Subcutaneous abdominal adipose tissue (tissue), 5 donors: Measurements from ENCODE around the gene MYL6B.
"Not testable (repeated sequence)": the region's sequence is repeated elsewhere in the genome, so short reads cannot be mapped to it uniquely, and the experiment has no call there.

Source experiments
- H3K27ac ChIP-seq: one replicate; pipeline ENCODE4 v1.7.0; 2013; ENCODE audit warnings: low read depth, mild to moderate bottlenecking, inconsistent platforms, low read length, moderate library complexity
- H3K27me3 ChIP-seq, 5 donors: one replicate each; pipeline ENCODE4 v1.7.0; 2013; ENCODE audit warnings: low read length in 5 of 5, inconsistent platforms in 1 of 5; ENCODE audit not compliant: control insufficient read depth in 5 of 5, insufficient read depth in 4 of 5
- H3K36me3 ChIP-seq, 5 donors: one replicate each; pipeline ENCODE4 v1.7.0; 2013; ENCODE audit warnings: low read length in 5 of 5; ENCODE audit not compliant: control insufficient read depth in 5 of 5, insufficient read depth in 5 of 5
- H3K4me1 ChIP-seq, 5 donors: one replicate each; pipeline ENCODE4 v1.7.0; 2013; ENCODE audit warnings: low read length in 5 of 5, mild to moderate bottlenecking in 3 of 5, moderate library complexity in 1 of 5; ENCODE audit not compliant: control insufficient read depth in 5 of 5, insufficient read depth in 5 of 5
- H3K4me3 ChIP-seq, 5 donors: one replicate each; pipeline ENCODE4 v1.7.0; 2013; ENCODE audit warnings: low read length in 5 of 5, low read depth in 1 of 5
- H3K9ac ChIP-seq, 5 donors: one replicate each; pipeline ENCODE4 v1.7.0; 2013; ENCODE audit warnings: low read length in 5 of 5, mild to moderate bottlenecking in 4 of 5, moderate library complexity in 3 of 5
- H3K9me3 ChIP-seq, 5 donors: one replicate each; pipeline ENCODE4 v1.7.0; 2013; ENCODE audit warnings: low read length in 5 of 5; ENCODE audit not compliant: control insufficient read depth in 5 of 5
- donor health status: healthy.
- donor health status: healthy.
- donor health status: healthy.
- donor health status: healthy.
- donor health status: healthy.

MYL6B gene

GRCh38 chr12:56114084-56114483 is 38.3 kb upstream of the MYL6B start:
- no peak overlapping the region for H3K27ac ChIP-seq
- H3K4me1 ChIP-seq, result peaks cover 9 to 27% (median 23%) of the 10 kb centered on the region in 5 donors
- peaks cover 24 to 51% (median 40%) of the 10 kb centered on the region in 5 donors for H3K36me3 ChIP-seq
- H3K27me3 ChIP-seq, result no peaks in the 10 kb centered on the region
- H3K4me3 ChIP-seq, result no peak overlapping the region
- no peak overlapping the region for H3K9ac ChIP-seq
- no peaks in the 10 kb centered on the region for H3K9me3 ChIP-seq

- H3K27ac ChIP-seq, result peak overlapping the region; percentile 88
- peak overlapping the region; percentile 77 to 100 (median 91) for H3K4me3 ChIP-seq
- peaks cover 21 to 42% (median 29%) of the 10 kb centered on the region in 5 donors for H3K36me3 ChIP-seq
- no peaks in the 10 kb centered on the region for H3K27me3 ChIP-seq
- no peaks in the 10 kb centered on the region for H3K9me3 ChIP-seq
- peaks cover 13 to 39% (median 36%) of the 10 kb centered on the region in 5 donors for H3K4me1 ChIP-seq
- peak overlapping the region in 3 of 5 donors; percentile 81 to 95 (median 88) for H3K9ac ChIP-seq
Observed at GRCh38 chr12:56115329-56115728, 37.1 kb upstream of the MYL6B start.

- Histone ChIP-seq H3K36me3 (peaks cover 10 to 43% (median 29%) of the 10 kb centered on the region in 5 donors), H3K27me3 (no peaks in the 10 kb centered on the region), H3K4me3 (peak within 1 kb of the TSS; percentile 77 to 100 (median 91)), H3K27ac (peak within 1 kb of the TSS; percentile 88), H3K9ac (peak within 1 kb of the TSS; percentile 81 to 95 (median 88)), H3K4me1 (peaks cover 13 to 39% (median 36%) of the 10 kb centered on the region in 5 donors), H3K9me3 (no peaks in the 10 kb centered on the region)
Observed at GRCh38 chr12:56116267-56117081, 35.9 kb upstream of the MYL6B start, which contains the start of gene RPL41. Gene RPL41 (plus strand): TSS chr12:56116633.

GRCh38 chr12:56117082-56117706 is 35.2 kb upstream of the MYL6B start:
- Histone ChIP-seq H3K27ac (peak overlapping the region; percentile 88), H3K36me3 (peaks cover 10 to 44% (median 29%) of the 10 kb centered on the region in 5 donors)

GRCh38 chr12:56117778-56118687 is 34.4 kb upstream of the MYL6B start, which contains the start of gene ZC3H10:
Gene ZC3H10 (plus strand): TSS chr12:56118266. CDS start chr12:56120563, 2,297 bp downstream.
- H3K4me3 ChIP-seq, result peak within 1 kb of the TSS; percentile 79 to 100 (median 91)
- H3K9me3 ChIP-seq, result no peaks in the 10 kb centered on the region
- H3K36me3 ChIP-seq, result peaks cover 10 to 39% (median 23%) of the 10 kb centered on the region in 5 donors
- H3K9ac ChIP-seq, result peak within 1 kb of the TSS; percentile 84 to 95 (median 88)
- no peaks in the 10 kb centered on the region for H3K27me3 ChIP-seq
- H3K27ac ChIP-seq, result peak within 1 kb of the TSS; percentile 88
- H3K4me1 ChIP-seq, result peaks cover 16 to 48% (median 36%) of the 10 kb centered on the region in 5 donors

More at GRCh38 chr12:56117082-56117706, 35.2 kb upstream of the MYL6B start:
- H3K9ac ChIP-seq, result peak overlapping the region; percentile 84 to 95 (median 88)
- not testable (repeated sequence) for H3K9me3 ChIP-seq, H3K27me3 ChIP-seq
- peak overlapping the region; percentile 77 to 100 (median 91) for H3K4me3 ChIP-seq
- H3K4me1 ChIP-seq, result peaks cover 13 to 39% (median 36%) of the 10 kb centered on the region in 5 donors

- H3K27ac ChIP-seq, result peak overlapping the region; percentile 88
- H3K27me3 ChIP-seq, result no peaks in the 10 kb centered on the region
- no peaks in the 10 kb centered on the region for H3K9me3 ChIP-seq
- H3K9ac ChIP-seq, result peak overlapping the region; percentile 1 to 86 (median 84)
- H3K4me3 ChIP-seq, result peak overlapping the region; percentile 79 to 97 (median 80)
- peaks cover 16 to 49% (median 36%) of the 10 kb centered on the region in 5 donors for H3K4me1 ChIP-seq
- peaks cover 5 to 31% (median 18%) of the 10 kb centered on the region in 5 donors for H3K36me3 ChIP-seq
Observed at GRCh38 chr12:56118688-56119357, 33.6 kb upstream of the MYL6B start.

GRCh38 chr12:56119361-56119796 is 33.0 kb upstream of the MYL6B start:
- Histone ChIP-seq H3K27ac (peak overlapping the region; percentile 88), H3K4me1 (peaks cover 16 to 53% (median 36%) of the 10 kb centered on the region in 5 donors), H3K27me3 (no peaks in the 10 kb centered on the region), H3K9ac (peak overlapping the region in 3 of 5 donors; percentile 77 to 86 (median 83)), H3K9me3 (no peaks in the 10 kb centered on the region), H3K4me3 (peak overlapping the region in 3 of 5 donors; percentile 6 to 82 (median 80)), H3K36me3 (peaks cover 0 to 28% (median 17%) of the 10 kb centered on the region in 5 donors)

GRCh38 chr12:56120158-56120846 is 32.1 kb upstream of the MYL6B start:
- Histone ChIP-seq H3K36me3 (peaks cover 0 to 28% (median 17%) of the 10 kb centered on the region in 5 donors), H3K9me3 (no peaks in the 10 kb centered on the region), H3K4me1 (peaks cover 16 to 59% (median 44%) of the 10 kb centered on the region in 5 donors), H3K27ac (peak overlapping the region; percentile 88), H3K9ac (peak overlapping the region in 3 of 5 donors; percentile 34 to 86 (median 77)), H3K27me3 (no peaks in the 10 kb centered on the region), H3K4me3 (peak overlapping the region in 1 of 5 donors; percentile 6)
